T-cell (primary cell): ENCODE results near the gene MAPK9. TPM values are rescaled to one million over a fixed set of nuclear protein-coding genes. Genes with fewer than 3 reads are reported as not detected.

Experiments used
- ATAC-seq, 4 experiments: fragments of 200-7000 bp in 3 of 4; fragments of 150-1000 bp in 1 of 4; cut with Tn5 transposase; replicated peaks in 1 of 4; 1 replicate in 3 of 4; 2 replicates in 1 of 4; pipeline ENCODE4 v1.10.0; 2021; ENCODE audit warnings: moderate library complexity in 3 of 4, mild to moderate bottlenecking in 2 of 4, moderate number of reproducible peaks in 1 of 4
- CTCF ChIA-PET, 2 donors: fragments of 300-600 bp; sonication (Branson Sonifier 250); formaldehyde crosslinking; loops; one replicate each; lab custom pipeline; 2022; ENCODE audit warnings: antibody characterized with exemption in 2 of 2; lab: Charles Lee
- POLR2A ChIA-PET, 2 donors: fragments of 300-600 bp; sonication (Branson Sonifier 250); formaldehyde crosslinking; loops; one replicate each; lab custom pipeline; 2022; ENCODE audit warnings: antibody characterized with exemption in 2 of 2; lab: Charles Lee
- DNase-seq, 35 experiments: peaks; one replicate each; pipeline versions ENCODE4 v3.0.0 to v3.0.0-alpha.2; 2013 to 2023
- H3K27ac ChIP-seq: one replicate; pipeline ENCODE4 v1.5.1; 2013; ENCODE audit warnings: low read length
- H3K27me3 ChIP-seq, 2 experiments: replicated peaks in 1 of 2; 1 replicate in 1 of 2; 2 replicates in 1 of 2; pipeline versions ENCODE4 v1.6.1 to v1.7.0; 2013; ENCODE audit warnings: low read length in 1 of 2, mixed read lengths in 1 of 2; ENCODE audit not compliant: control insufficient read depth in 2 of 2, insufficient read depth in 2 of 2; ENCODE audit errors: extremely low read depth in 1 of 2
- H3K36me3 ChIP-seq, 2 donors: 1 replicate in 1 of 2; 2 replicates in 1 of 2; pipeline versions ENCODE4 v1.6.1 to v1.7.0; 2013; ENCODE audit warnings: low read length in 1 of 2; ENCODE audit not compliant: control insufficient read depth in 2 of 2, insufficient read depth in 1 of 2; ENCODE audit errors: extremely low read depth in 1 of 2
- H3K4me1 ChIP-seq, 2 experiments: 1 replicate in 1 of 2; 2 replicates in 1 of 2; pipeline versions ENCODE4 v1.6.1 to v1.7.0; 2013; ENCODE audit warnings: low read length in 2 of 2, mixed read lengths in 1 of 2; ENCODE audit not compliant: insufficient read depth in 2 of 2, control insufficient read depth in 1 of 2; ENCODE audit errors: extremely low read depth in 1 of 2
- H3K4me3 ChIP-seq, 2 donors: 1 replicate in 1 of 2; 2 replicates in 1 of 2; pipeline versions ENCODE4 v1.5.1 to v1.7.0; 2013; ENCODE audit warnings: mild to moderate bottlenecking in 2 of 2, low read length in 1 of 2, moderate library complexity in 1 of 2; ENCODE audit not compliant: control insufficient read depth in 1 of 2; ENCODE audit errors: extremely low read depth in 1 of 2
- H3K9me3 ChIP-seq: 2 replicates; pipeline ENCODE4 v1.7.0; 2013
- H3K27ac Mint-ChIP-seq, 2 donors: one replicate each; pipeline ENCODE4 v1.8.0; 2020 to 2021; ENCODE audit warnings: mild to moderate bottlenecking in 2 of 2, mixed read lengths in 2 of 2
- H3K27me3 Mint-ChIP-seq, 2 donors: one replicate each; pipeline ENCODE4 v1.8.0; 2021 to 2022; ENCODE audit warnings: mixed read lengths in 2 of 2
- H3K36me3 Mint-ChIP-seq: one replicate; pipeline ENCODE4 v1.8.0; 2021; ENCODE audit warnings: mixed read lengths
- H3K4me1 Mint-ChIP-seq, 3 donors: one replicate each; pipeline ENCODE4 v1.8.0; 2020 to 2022; ENCODE audit warnings: mixed read lengths in 3 of 3, mild to moderate bottlenecking in 1 of 3
- H3K4me3 Mint-ChIP-seq, 3 donors: one replicate each; pipeline ENCODE4 v1.8.0; 2020 to 2022; ENCODE audit warnings: mild to moderate bottlenecking in 3 of 3, mixed read lengths in 3 of 3, moderate library complexity in 3 of 3
- H3K9me3 Mint-ChIP-seq, 3 donors: one replicate each; pipeline ENCODE4 v1.8.0; 2020 to 2022; ENCODE audit warnings: mixed read lengths in 3 of 3
- WGBS: methylation state at CpG from one replicate; pipeline ENCODE4 v1.1.5; 2013; ENCODE audit warnings: missing lambda C conversion rate; ENCODE audit not compliant: insufficient coverage; 5-methylcytosine and 5-hydroxymethylcytosine counted together
- total RNA-seq, 35 experiments: library from RNA in 6 of 35; stranded (reverse) in 6 of 35; fragments of 120-200 nt in 1 of 35; gene quantifications; one replicate each; pipeline versions ENCODE4 v1.2.1 to v1.2.4 and lab custom pipeline; 2013 to 2026

MAPK9 gene
- total RNA-seq, 5 donors from 2014 or later (not counting 1 experiment from before 2014, with no cell fraction given): 28.3 to 35.8 (median 32.5) TPM

GRCh38 chr5:180194410-180195345, 97.2 kb downstream of the MAPK9 start:
- H3K36me3 ChIP-seq: no peaks in the 10 kb centered on the region
- no peaks in the 10 kb centered on the region for H3K9me3 ChIP-seq
- H3K4me3 ChIP-seq: no peak overlapping the region
- no peaks in the 10 kb centered on the region for H3K4me1 ChIP-seq
- Mint-ChIP-seq H3K4me3 (no peak overlapping the region), H3K9me3 (no peaks in the 10 kb centered on the region), H3K27me3 (peaks cover 9 to 14% of the 10 kb centered on the region in 2 donors), H3K36me3 (no peaks in the 10 kb centered on the region), H3K4me1 (no peaks in the 10 kb centered on the region), H3K27ac (no peak overlapping the region)
- ChIA-PET CTCF (no interaction called here), POLR2A (interaction anchor here in 1 of 2 donors (0.6 kb wide), 1 partner anchor 12 kb away, joined by 7 read pairs; no protein-coding TSS in a partner anchor)
- H3K27me3 ChIP-seq: peaks cover 0 to 24% of the 10 kb centered on the region in 2 experiments
- no peak for DNase-seq
- no peak for ATAC-seq
- H3K27ac ChIP-seq: no peak overlapping the region
- WGBS: 91% methylated on average over 33 of the region's 34 CpGs

GRCh38 chr5:180193749-180194375, 98.0 kb downstream of the MAPK9 start:
- Histone ChIP-seq H3K9me3 (no peaks in the 10 kb centered on the region), H3K36me3 (no peaks in the 10 kb centered on the region), H3K4me3 (no peak overlapping the region), H3K27me3 (peaks cover 0 to 22% of the 10 kb centered on the region in 2 experiments), H3K27ac (no peak overlapping the region), H3K4me1 (no peaks in the 10 kb centered on the region)
- 93% methylated on average over 16 of the region's 24 CpGs for WGBS
- H3K36me3 Mint-ChIP-seq: no peaks in the 10 kb centered on the region
- no peak overlapping the region for H3K4me3 Mint-ChIP-seq
- peaks cover 0 to 3% (median 0%) of the 10 kb centered on the region in 3 donors for H3K9me3 Mint-ChIP-seq
- ChIA-PET POLR2A (interaction anchor here in 1 of 2 donors (0.6 kb wide), 1 partner anchor 11 kb away, joined by 7 read pairs; no protein-coding TSS in a partner anchor), CTCF (no interaction called here)
- DNase-seq (no peak), ATAC-seq (no peak)
- H3K4me1 Mint-ChIP-seq: no peaks in the 10 kb centered on the region
- peaks cover 10 to 13% of the 10 kb centered on the region in 2 donors for H3K27me3 Mint-ChIP-seq
- H3K27ac Mint-ChIP-seq: no peak overlapping the region

GRCh38 chr5:180191716-180192115, 100.2 kb downstream of the MAPK9 start:
- DNase-seq (no peak), ATAC-seq (no peak)
- no peaks in the 10 kb centered on the region for H3K36me3 ChIP-seq
- peaks cover 0 to 10% (median 6%) of the 10 kb centered on the region in 3 donors for H3K9me3 Mint-ChIP-seq
- no peaks in the 10 kb centered on the region for H3K4me1 ChIP-seq
- no peaks in the 10 kb centered on the region for H3K36me3 Mint-ChIP-seq
- no peaks in the 10 kb centered on the region for H3K9me3 ChIP-seq
- POLR2A ChIA-PET: no interaction called here
- no peak overlapping the region for H3K27ac Mint-ChIP-seq
- peaks cover 3 to 11% of the 10 kb centered on the region in 2 donors for H3K27me3 Mint-ChIP-seq
- H3K27me3 ChIP-seq: peaks cover 0 to 3% of the 10 kb centered on the region in 2 experiments
- no peak overlapping the region for H3K27ac ChIP-seq
- H3K4me3 ChIP-seq: no peak overlapping the region
- H3K4me3 Mint-ChIP-seq: no peak overlapping the region
- CTCF ChIA-PET: no interaction called here
- no peaks in the 10 kb centered on the region for H3K4me1 Mint-ChIP-seq
- WGBS: 42% methylated on average over 3 of the region's 6 CpGs

GRCh38 chr5:180187767-180188166, 104.1 kb downstream of the MAPK9 start:
- no peak for DNase-seq
- Mint-ChIP-seq H3K27me3 (peaks cover 0 to 11% of the 10 kb centered on the region in 2 donors), H3K9me3 (peaks cover 0 to 16% (median 13%) of the 10 kb centered on the region in 3 donors), H3K4me1 (no peaks in the 10 kb centered on the region), H3K4me3 (no peak overlapping the region), H3K27ac (no peak overlapping the region), H3K36me3 (no peaks in the 10 kb centered on the region)
- no peaks in the 10 kb centered on the region for H3K36me3 ChIP-seq
- H3K27ac ChIP-seq: no peak overlapping the region
- ChIA-PET CTCF (no interaction called here), POLR2A (no interaction called here)
- ATAC-seq: no peak
- no peaks in the 10 kb centered on the region for H3K9me3 ChIP-seq
- WGBS: no CpG with 5 or more reads among the region's 2 CpGs
- H3K4me1 ChIP-seq: no peaks in the 10 kb centered on the region
- H3K27me3 ChIP-seq: peaks cover 0 to 11% of the 10 kb centered on the region in 2 experiments
- no peak overlapping the region for H3K4me3 ChIP-seq

Other genes starting within 250 kb of the MAPK9 start
- 10 to 100 TPM; 15.0 to 17.0 (median 16.3) TPM for gene RNF130, start 220.3 kb downstream of the MAPK9 start, total RNA-seq
- not detected for gene RASGEF1C, start 82.9 kb downstream of the MAPK9 start, total RNA-seq
- gene GFPT2, start 61.3 kb upstream of the MAPK9 start, total RNA-seq: 1 to 10 TPM; 1.6 to 3.6 (median 2.0) TPM
- gene CNOT6, start 202.3 kb upstream of the MAPK9 start, total RNA-seq: 10 to 100 TPM; 25.1 to 29.9 (median 25.6) TPM